8988T (cell line): ENCODE data around the gene HVCN1.
"Not testable (repeated sequence)": the region's sequence is repeated elsewhere in the genome, so short reads cannot be mapped to it uniquely, and the experiment has no call there.

Experiments used
- DNase-seq: peaks from one replicate; pipeline ENCODE4 v3.0.0; 2011

Gene HVCN1

DNA sequence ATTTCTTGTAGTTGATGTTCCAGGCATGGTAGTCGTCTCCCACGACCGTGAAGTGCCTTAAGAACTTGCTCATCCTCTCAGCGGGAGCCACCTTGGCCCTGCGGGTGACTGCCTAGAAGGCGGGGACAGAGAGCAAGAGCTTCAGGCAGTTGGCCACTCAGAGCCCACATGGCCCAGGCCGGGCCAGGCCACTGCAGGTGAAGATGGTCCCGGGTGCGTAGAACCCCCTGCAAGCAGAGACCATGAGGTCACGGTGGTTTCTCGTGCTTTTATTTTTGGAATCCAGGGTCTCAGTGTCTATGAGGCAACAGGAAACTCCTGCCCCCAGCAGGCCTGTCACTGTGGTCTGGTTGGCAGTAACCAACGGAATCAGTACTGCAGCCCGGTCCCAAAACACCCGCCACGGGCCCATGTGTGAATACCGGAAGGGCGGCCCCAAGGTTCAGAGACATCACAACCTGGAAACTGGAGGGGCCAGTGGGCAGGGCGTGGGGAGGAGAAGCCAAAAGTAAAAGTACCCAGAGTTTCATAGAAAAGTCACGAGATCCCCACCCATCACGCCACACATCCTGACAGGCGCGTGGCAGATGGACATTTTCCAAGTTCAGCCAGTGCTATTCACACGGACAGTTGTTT is 27.5 kb downstream of the HVCN1 start:
- no peak for DNase-seq

DNA sequence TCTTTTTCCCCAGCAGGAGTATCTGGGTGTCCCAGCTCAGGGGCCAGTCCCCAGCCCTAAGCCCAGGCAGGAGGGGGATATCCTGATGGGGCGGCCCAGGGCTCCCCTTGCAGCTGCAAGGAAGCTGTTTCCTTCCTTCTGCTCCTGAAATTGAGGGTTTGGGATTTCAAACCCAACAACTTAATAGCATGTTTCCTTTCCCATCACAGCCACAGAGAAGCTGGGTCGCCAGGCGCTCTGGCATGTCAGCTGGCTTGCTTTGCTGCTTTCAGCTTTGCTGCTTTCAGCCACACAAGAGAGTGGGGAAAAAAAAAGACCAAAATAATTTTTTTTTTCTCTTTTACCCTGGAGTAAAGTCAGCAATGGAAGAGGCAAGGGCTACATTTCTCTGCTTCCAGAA is 30.0 kb downstream of the HVCN1 start:
- no peak for DNase-seq

DNA sequence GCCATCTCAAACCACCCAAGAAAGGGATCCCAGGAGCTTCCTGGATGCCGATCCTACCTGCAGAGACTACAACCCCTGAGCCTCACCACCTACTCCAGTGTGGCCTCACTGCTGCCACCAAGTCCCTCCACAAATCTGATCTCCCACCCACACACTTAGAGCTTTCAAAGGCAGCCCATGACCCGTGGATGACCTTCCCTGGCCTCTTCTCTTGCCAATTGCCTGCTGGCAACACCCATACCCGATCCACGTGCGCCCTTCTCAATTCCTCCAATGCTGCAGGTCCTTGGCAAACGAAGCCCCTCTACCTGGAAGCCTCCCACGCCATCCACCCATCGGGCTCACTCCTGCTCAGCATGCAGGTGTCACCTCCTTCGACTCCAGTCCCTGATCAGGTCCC is 30.7 kb downstream of the HVCN1 start:
- no peak for DNase-seq

DNA sequence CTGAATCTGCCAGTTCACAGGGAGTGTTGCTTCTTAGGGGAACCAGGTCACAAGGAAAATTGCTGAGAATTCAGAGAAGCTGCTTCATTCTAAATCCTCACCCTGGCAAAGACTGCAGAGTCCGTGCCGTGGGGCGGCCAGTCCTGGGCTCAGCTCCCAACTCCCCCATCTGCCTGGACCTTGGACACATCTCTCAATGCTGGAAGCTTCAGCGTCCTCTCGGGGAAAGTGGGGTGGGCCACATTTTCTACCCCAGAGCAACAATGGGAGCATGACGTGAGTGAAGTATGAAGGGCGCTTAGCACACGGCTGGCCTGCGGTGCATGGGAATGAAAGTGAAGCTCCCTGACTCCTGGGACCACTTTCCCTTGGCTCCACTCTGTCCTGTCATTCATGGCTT is 31.2 kb downstream of the HVCN1 start:
- DNase-seq: no peak

DNA sequence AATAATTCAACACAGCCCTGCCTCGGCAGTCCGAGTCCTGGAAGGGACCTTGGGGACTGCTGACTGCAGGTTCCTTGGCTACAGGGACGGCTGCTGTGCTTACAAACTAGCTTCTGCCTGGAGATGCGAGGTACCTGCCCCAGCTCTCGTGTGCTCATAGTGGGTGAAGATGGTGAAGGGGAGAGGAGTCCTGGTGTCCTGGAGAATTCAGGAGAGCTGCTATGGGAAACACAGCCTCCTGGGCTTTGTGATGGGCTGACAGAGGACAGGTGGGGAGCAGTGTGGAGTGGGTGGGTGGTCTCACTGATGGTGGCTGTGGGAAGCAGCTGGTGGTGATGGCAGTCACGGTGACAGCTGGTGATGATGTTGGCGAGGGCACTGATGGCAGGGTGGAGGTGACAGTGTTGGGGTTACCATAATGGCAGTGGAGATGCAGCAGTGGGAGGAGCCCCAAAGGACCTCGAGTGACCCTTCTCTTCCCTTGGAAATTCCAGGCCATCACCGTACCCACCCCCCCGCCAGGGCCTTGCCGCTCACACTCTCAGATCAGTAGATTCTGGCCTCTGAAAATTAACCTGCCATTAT is 32.8 kb downstream of the HVCN1 start:
- DNase-seq: no peak

DNA sequence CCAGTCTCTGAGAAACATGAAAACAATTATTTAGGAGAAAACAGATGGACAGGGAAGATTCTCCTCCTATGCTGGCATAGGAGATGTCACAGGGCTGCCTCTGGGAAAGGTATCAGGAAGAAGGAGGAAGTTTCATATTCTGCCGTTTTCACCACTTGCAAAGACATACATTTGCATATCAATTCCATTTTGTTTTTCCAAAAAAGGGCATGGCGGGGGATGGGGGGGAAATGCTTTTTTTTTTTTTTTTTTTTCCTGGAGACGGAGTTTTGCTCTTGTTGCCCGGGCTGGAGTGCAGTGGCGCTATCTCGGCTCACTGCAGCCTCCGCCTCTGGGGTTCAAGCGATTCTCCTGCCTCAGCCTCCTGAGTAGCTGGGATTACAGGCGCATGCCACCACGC is 34.7 kb downstream of the HVCN1 start:
- DNase-seq: not testable (repeated sequence)

DNA sequence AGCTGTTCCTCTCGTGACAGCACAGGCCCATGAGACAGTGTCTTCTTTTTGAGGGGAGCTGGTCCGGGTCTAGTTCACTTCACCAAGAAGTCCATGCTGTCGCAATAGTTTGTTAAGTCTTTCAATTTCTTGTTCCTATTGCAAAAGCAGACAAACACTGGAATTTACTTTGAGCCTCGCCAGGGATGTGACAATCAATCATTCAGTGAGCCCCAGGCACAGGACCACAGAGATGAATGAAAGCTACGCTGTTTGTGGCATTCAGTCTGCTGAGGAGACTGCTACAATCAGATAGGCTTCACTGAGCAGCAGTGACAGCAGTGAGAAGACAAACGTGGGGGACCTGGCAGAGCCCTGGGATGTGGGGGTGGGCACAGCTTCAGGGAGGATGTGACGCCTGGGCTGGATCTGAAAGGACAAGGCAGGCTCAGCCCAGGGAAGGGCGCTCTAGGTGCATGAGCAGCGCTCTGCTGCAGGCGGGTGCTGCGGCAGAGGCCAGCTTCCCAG is 39.5 kb downstream of the HVCN1 start:
- DNase-seq: no peak

DNA sequence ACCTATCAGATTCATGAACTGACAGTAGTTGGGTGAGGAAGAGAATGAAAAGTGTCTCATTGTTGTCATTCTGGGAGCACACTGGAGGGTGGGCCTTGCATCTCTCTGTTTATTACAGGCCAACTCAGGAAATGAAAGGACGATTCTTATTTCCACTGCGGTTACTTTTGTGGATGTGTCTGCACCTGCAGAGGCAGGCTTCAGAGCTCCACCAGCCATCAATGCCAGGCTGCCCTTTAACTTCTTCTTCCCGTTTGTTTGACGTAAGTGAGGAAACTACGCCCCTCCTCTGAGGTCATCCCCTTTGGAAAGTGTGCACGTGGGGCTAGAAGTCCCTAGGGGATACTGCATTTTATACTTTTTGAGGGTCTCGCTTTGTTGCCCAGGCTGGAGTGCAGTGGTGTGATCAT is 41.3 kb downstream of the HVCN1 start:
- DNase-seq: no peak

DNA sequence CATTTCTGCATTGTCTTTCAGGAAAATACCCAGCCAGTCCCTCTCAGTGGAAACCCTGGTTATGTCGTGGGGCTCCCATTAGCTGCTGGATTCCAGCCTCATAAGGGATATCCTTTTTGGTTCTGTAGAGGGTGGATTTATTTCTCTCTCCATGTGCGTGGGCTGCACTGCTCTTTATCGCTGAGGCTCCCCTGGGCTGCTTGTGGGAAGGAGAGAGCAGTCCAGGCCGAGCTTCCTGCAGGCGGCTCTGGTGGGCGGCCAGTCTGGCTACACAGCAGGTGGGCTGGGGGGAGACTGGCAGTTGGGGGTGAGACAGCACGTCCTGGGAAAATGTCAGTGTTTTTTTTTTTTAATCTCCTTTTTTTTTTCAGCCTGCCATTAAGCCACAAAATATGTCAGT is 47.4 kb downstream of the HVCN1 start:
- no peak for DNase-seq

DNA sequence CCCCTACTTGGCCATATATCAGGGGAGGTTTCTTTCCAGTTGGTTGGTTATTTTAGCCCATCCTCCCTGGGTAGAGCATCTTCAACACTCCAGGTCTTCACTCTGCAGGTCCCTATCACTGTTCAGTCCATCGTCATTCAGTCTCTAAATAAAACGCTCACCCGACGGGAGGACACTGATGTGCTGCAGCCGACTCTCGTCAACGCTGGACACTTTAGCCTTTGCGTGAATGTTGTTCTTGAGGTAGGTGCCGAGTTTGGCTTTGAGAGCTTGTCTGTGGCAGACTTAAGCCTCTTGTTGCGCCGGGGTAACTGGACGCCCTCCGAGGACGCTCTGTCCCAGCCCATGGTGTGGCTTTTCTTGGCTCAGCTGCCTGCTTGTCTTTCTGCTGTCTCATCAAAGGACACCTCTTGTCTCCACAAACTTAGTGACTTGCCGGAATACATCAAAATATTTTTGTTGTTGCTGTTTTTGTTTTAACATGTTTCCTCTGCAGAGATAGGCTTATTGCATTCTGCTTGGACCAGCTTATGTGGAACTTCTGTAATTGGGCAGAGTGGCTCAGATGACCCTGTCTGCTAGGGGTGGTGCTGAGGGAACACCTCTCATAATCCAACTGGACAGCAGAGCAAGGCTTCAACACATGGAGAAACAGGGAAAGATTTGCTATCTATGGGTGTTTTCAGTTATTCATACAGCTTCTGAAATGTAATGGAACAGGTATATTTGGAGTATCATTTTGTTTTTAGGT is 48.5 kb downstream of the HVCN1 start:
- DNase-seq: no peak

DNA sequence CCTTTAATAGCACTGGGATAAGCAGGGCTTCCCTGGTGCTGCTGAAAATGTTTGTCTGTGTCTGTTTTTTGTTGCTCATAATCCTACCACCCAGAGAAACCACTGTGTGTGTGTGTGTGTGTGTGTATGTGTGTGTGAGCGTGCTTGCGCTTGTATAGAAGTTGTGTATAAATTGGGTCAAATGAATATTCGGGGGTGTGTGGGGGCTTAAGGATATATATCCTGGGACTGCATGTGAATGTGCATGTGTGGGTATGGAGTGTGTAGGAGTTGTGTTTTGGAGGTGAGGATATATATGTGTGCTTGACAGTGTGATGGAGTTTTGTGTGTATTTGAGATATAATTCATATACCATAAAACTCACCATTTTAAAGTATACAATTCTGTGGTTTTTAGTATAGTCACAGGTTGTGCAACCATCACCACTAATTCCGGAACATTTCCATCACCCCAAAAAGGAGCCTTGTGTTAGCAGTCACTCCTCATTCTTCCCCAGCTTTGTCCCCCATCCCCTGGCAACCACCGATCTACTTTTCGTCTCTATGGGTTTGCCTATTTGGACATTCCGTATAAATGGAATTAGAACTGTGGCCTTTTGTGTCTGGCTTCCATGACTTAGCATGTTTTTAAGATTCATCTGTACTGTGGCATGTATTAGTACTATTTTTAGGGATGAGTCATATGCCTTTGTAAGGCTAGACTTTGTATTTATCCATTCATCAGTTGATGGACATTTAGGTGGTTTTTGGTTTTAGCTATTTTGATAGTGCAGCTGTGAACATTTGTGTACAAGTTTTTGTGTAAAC is 49.4 kb downstream of the HVCN1 start:
- DNase-seq: no peak

DNA sequence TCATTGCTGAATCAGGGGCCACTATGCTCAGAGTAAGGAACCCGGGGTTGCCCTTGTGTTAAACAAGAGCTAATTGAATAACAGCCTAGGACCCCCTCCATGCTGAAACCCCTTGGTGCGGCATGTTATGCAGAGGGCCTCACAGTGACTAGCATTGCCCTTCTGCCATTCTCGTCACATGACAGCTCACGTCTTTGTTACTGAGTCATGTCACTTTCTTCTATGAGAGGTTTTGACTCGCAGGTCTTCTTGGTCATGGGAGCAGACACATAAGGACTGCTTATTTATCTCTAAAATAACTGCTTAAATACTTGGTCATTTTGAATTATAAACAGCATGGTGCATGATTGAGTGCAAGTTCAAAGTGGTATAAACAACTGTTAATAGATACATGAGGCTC is 50.1 kb downstream of the HVCN1 start:
- no peak for DNase-seq

DNA sequence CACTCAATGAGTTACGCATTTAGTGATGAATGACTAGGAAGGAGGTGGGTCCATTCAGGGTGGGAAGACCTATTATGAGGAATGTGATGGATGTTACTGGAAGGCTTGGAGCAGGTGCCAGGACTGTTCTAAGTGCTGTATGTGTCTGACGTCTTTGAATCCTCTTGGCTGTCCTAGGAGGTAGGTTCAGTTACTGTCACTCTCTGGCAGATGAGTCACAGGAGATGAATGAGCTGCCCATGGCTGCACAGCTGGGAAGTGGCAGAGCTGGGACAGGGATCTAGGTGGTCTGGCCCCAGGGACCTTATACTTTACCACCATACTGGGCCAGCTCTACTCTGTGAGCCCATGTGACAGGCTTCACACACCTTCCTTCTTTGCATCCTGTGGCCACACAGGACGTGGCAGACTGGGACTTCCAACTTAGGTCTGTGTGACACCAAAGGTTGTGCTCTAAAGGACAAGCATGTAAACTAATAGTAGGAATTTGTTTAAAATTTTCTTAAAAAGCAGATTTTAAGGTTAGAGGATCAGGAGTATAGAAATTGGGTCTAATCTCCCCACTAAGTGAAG is 51.0 kb downstream of the HVCN1 start:
- DNase-seq: no peak

DNA sequence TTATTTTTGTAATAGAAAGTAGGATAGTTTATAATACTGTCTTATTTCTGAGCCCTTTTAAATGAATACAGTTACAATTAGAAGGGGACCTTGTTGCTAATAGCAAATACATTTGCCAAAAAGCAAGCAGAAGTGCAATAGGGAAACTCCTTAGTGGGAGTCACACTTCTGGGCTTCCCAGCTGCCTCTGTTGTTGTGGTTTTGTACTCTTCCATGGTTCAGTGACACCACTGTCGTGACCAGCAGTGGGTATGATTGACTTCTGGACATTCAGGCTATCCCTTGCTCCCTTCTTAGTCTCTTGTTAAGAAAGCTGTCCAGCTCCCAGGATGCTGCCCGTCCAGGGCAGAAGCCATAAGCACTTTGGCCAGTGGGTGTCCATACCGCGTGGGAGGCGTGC is 52.4 kb downstream of the HVCN1 start:
- DNase-seq: no peak

DNA sequence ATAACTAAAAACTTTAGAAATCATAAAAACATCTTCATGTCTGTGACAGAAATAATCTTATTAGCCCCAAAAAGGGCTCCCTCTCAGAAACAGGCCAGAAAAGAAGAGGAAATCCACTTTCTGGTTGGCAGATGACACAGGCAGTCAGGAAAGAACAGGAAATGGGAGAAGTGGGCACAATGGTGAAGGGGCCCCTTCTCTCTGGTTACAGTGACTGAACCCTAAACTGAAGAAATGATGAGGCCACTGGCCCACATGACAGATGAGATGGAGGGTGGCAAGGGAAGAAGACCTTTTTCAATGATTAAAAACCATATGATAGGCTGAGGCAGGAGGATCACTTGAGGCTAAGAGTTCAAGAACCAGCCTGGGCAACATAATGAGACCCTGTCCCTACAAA is 53.9 kb downstream of the HVCN1 start:
- no peak for DNase-seq

DNA sequence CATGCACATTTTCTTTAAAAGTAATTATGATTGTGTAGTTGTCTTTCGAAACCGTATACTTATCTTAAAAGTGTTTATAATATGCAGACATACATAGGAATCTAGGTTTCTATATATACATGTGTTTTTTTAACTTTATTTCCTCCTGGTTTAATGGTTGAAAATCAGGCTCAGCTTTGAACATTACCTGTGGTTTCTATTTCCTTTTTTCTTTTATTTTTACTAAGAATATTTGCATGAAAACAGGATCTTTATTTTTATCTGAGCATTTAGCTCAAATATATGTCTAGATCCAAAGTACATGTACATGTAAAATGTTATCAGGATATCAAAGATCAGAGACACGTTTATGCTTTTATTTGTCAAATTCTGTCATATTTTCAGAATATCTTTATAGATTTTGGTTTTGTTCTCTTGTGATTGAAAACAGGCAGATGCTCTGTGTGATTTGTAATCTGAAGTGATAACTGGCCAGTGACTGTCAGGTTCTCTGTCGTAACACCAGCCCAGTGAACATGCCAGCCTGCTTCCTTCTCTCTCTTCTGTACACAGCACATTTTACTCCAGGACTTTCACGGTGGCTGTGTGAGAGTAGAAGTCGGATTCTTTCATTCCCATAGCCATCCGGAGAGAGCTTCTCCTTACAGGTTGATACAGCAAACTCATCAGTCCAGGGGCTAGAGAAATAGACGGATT is 61.3 kb downstream of the HVCN1 start:
- DNase-seq: no peak

DNA sequence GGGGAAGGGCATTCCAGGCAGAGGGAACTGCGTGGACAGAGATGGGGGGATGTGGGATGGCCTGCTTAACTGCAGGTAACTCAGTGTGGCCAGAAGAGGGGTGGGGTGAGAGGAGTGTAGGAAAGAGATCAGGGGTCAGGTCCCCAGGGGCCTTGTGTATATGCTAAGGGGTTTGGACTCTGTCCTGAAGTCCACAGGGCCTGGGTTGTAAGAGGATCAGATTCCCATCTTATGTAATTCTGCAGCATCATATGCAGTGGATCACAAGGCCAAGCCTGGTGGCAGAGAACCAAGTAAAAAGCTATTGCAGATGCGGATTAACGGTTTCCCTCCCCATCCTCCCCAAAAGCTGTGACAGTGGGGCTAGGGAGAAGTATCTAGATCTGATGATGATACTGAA is 66.3 kb downstream of the HVCN1 start:
- DNase-seq: no peak

DNA sequence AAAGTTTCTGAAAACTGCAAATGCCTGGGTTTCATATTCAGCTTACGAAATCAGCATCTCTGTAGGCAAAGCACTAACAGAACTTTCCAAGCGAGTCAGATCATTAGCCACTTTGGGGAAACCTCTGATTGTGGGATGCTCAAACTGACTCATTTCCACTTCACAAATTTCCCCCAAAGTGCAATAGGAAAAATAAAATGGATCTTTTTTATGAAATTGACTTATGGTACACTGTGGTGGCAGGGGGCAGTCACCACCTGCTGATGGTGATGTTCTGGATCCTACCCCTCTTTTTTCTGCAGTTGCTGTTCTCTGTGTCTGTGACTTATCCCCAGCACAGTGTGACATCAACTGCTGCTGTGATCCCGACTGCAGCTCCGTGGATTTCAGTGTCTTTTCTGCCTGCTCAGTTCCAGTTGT is 69.4 kb downstream of the HVCN1 start:
- DNase-seq: no peak

DNA sequence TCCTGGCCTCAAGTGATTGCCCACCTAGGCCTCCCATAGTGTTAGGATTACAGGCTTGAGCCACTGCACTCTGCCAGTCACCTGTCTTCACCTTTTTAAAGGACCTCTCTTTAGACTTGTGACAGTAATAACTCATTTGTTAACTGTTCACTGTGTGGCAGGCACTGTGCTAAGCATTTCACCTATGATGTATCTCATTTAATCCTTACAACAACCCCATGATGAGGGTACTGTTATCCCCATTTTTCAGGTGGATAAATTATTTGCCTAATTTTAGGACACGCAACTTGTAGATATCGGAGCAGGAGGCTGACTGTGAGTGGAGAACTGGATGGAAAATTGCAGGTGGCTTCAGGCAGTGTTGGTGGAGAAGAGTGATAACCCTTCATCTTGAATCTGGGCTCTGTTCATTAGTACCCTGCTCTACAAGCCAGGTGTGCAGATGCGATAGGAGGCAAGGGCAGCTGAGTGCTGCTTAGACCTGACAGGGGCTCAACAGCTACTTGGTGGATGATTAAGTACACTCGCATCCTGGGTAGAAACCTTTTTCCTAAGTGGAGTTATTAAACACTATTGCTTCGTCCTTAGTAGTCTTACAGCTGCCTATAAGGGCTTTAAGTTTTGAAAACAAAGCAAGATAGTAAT is 72.3 kb downstream of the HVCN1 start:
- DNase-seq: no peak

DNA sequence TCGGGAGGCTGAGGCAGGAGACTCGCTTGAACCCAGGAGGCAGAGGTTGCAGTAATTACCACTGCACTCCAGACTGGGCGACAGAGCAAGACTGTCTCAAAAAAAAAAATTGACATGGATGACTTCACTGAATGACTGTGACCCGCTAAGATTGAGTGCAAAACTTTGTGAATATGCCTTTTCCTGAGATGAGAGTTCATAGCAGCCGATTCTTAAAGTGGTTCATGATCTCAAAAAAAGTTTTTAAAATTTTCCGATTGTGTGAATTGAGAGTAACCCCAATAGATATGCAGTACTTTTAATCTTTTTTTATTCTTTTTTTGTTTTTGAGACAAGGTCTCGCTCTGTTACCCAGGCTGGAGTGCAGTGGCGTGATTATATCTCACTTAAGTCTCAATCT is 73.7 kb downstream of the HVCN1 start:
- no peak for DNase-seq

DNA sequence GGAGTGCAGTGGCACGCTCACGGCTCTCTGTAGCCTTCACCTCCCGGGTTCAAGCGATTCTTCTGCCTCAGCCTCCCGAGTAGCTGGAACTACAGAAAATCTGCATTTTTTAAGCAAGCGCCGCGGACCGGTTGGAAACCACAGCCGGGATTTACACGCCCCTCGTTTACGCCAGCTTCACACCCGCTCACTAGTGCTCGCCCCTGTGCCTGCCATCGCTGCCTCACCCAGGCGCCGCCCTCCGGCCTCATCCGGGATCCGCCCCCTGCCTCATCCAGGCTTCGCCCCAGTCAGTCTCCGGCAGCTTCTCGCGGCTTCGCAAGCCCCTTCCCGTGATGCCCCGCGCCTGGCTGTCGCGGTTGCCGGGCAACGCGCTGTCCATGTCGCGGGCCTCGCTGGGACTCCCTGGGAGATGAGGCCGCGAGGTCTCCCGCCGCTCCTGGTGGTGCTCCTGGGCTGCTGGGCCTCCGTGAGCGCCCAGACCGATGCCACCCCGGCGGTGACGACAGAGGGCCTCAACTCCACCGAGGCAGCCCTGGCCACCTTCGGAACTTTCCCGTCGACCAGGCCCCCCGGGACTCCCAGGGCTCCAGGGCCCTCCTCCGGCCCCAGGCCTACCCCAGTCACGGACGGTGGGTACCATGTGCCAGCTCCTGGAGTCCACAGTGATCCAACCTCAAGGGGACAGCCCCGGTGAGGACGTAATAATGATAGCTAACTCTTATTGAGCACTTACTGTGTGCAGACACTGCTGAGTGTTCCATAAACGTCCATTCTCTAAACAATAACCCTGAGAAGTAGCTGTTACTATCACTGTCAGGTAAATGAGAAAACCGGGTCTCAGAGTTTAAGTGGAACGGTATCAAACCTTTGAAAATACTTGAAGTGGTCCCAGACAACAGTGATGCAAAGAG is 74.9 kb downstream of the HVCN1 start, which contains the start of gene TCTN1:
Gene TCTN1 (plus strand): TSS at position 359 of the 914 bp plus-strand sequence. CDS start 54 bp downstream, at position 413.
- peak; percentile 95 for DNase-seq
